Neural progenitor cell (in vitro differentiated cells): ENCODE measurements around the gene ZP3.

Source experiments
- CTCF ChIP-seq: fragments of 200-600 bp; sonication (generic); IDR thresholded peaks from 2 replicates; pipeline ENCODE4 v1.5.1; 2017; ENCODE audit warnings: antibody characterized with exemption, mild to moderate bottlenecking
- EZH2 ChIP-seq: fragments of 200-600 bp; sonication (generic); IDR thresholded peaks from 2 replicates; pipeline ENCODE4 v1.6.1; 2017; ENCODE audit warnings: antibody characterized with exemption, mild to moderate bottlenecking, moderate library complexity
- EZH2phosphoT487 ChIP-seq: fragments of 200-600 bp; sonication (generic); IDR thresholded peaks from 2 replicates; pipeline ENCODE4 v1.6.1; 2017; ENCODE audit warnings: antibody characterized with exemption

GRCh38 chr7:76430211-76430610 lies 5.5 kb downstream of the ZP3 start:
- TF ChIP-seq CTCF (no peak), EZH2 (no peak), EZH2phosphoT487 (no peak)
